A549 (cell line): ENCODE measurements around the gene ACSL3. TPM values are rescaled to one million over a fixed set of nuclear protein-coding genes. Genes with fewer than 3 reads are reported as not detected.

ENCODE experiments used
- ATAC-seq, 2 experiments: fragments of 200-7000 bp in 1 of 2; fragments of >200 bp in 1 of 2; cut with Nextera tagmentation in 1 of 2; cut with Tn5 transposase in 1 of 2; 3 replicates each; pipeline versions ENCODE4 v1.8.0 to v1.9.1; 2018 to 2020; ENCODE audit warnings: mild to moderate bottlenecking in 1 of 2, moderate library complexity in 1 of 2
- CTCF ChIA-PET: fragments of 300-600 bp; sonication (Branson Sonifier 250); formaldehyde crosslinking; extraction: SDS; loops from one replicate; lab custom pipeline; 2021; ENCODE audit warnings: antibody characterized with exemption, inconsistent platforms; lab: Yijun Ruan, JAX
- POLR2A ChIA-PET: fragments of 350-600 bp; formaldehyde crosslinking; extraction: SDS; loops from one replicate; lab custom pipeline; 2021; ENCODE audit warnings: antibody characterized with exemption, inconsistent platforms; lab: Yijun Ruan, JAX
- DNase-seq, 2 experiments: peaks; one replicate each; pipeline versions ENCODE4 v3.0.0 to v3.0.0-alpha.2; 2011 to 2016; ENCODE audit warnings: low read depth in 1 of 2, low spot score in 1 of 2
- FAIRE-seq: peaks from 2 replicates; lab custom pipeline; 2011; peaks lifted over from hg19 to GRCh38; lab: Jason Lieb, UNC
- H3K27ac ChIP-seq, 2 experiments: fragments of >200 bp; sonication (Bioruptor Twin); formaldehyde crosslinking; 3 replicates each; pipeline ENCODE4 v1.5.1; 2016 to 2017
- H3K4me1 ChIP-seq: fragments of >200 bp; sonication (Bioruptor Twin); formaldehyde crosslinking; 3 replicates; pipeline ENCODE4 v1.6.1; 2016
- H3K4me2 ChIP-seq: fragments of >200 bp; sonication (Bioruptor Twin); formaldehyde crosslinking; 3 replicates; pipeline ENCODE4 v1.6.1; 2016
- H3K4me3 ChIP-seq: fragments of >200 bp; sonication (Bioruptor Twin); formaldehyde crosslinking; 3 replicates; pipeline ENCODE4 v1.5.1; 2016
- H3K9me3 ChIP-seq: fragments of >200 bp; sonication (Bioruptor Twin); formaldehyde crosslinking; 3 replicates; pipeline ENCODE4 v1.6.1; 2016
- BCL3 ChIP-seq: fragments of >200 bp; sonication (Bioruptor Twin); formaldehyde crosslinking; IDR thresholded peaks from 3 replicates; pipeline ENCODE4 v1.6.1; 2016
- BHLHE40 ChIP-seq: IDR thresholded peaks from 2 replicates; pipeline ENCODE4 v1.6.1; 2012; ENCODE audit warnings: low read depth, low read length, inconsistent platforms
- EP300 ChIP-seq, 2 experiments: fragments of >200 bp; sonication (Bioruptor Twin); formaldehyde crosslinking; IDR thresholded peaks; 2 replicates in 1 of 2; 3 replicates in 1 of 2; pipeline ENCODE4 v1.6.1; 2016 to 2017
- HOXB13 ChIP-seq: fragments of 250-450 bp; sonication (Bioruptor Pico); IDR thresholded peaks from 2 replicates; pipeline ENCODE4 v1.5.0; 2020; ENCODE audit warnings: low read depth, mild to moderate bottlenecking, moderate library complexity
- HOXB5 ChIP-seq: fragments of 250-450 bp; sonication (Bioruptor Pico); IDR thresholded peaks from 2 replicates; pipeline ENCODE4 v1.5.0; 2020; ENCODE audit warnings: mild to moderate bottlenecking, moderate library complexity
- KDM1A ChIP-seq: fragments of 200-600 bp; sonication (generic); IDR thresholded peaks from 2 replicates; pipeline ENCODE4 v1.6.1; 2016; ENCODE audit warnings: low read depth, mild to moderate bottlenecking
- NFE2L2 ChIP-seq: fragments of 150-350 bp; conservative IDR thresholded peaks from 2 replicates; pipeline ENCODE4 v1.6.1; 2014; ENCODE audit warnings: low read length
- NR3C1 ChIP-seq: fragments of >200 bp; sonication (Bioruptor Twin); formaldehyde crosslinking; IDR thresholded peaks from 3 replicates; pipeline ENCODE4 v1.6.1; 2017
- PBX3 ChIP-seq: IDR thresholded peaks from 2 replicates; pipeline ENCODE4 v1.6.1; 2012
- PHF8 ChIP-seq: fragments of 200-600 bp; sonication (generic); IDR thresholded peaks from 2 replicates; pipeline ENCODE4 v1.6.1; 2016; ENCODE audit warnings: low read depth, mild to moderate bottlenecking, antibody characterized with exemption, moderate library complexity, borderline replicate concordance
- POLR2A ChIP-seq: IDR thresholded peaks from 2 replicates; pipeline ENCODE4 v1.6.1; 2012; ENCODE audit warnings: mild to moderate bottlenecking, low read length
- POLR2AphosphoS2 ChIP-seq: conservative IDR thresholded peaks from 2 replicates; pipeline ENCODE4 v1.6.1; 2012; ENCODE audit warnings: low read length, improper control_type of control experiment, inconsistent platforms
- TFCP2L1 ChIP-seq: fragments of 250-450 bp; sonication (Bioruptor Pico); IDR thresholded peaks from 2 replicates; pipeline ENCODE4 v1.5.0; 2021; ENCODE audit warnings: mild to moderate bottlenecking
- ZFP36 ChIP-seq: fragments of 450-650 bp; IDR thresholded peaks from 2 replicates; pipeline ENCODE4 v1.6.1; 2014; ENCODE audit warnings: borderline replicate concordance; ENCODE audit not compliant: partially characterized antibody
- ZSCAN20 ChIP-seq: fragments of 250-450 bp; sonication (Bioruptor Pico); IDR thresholded peaks from 2 replicates; pipeline ENCODE4 v1.8.0; 2022; ENCODE audit warnings: mild to moderate bottlenecking, moderate library complexity
- WGBS: methylation state at CpG from one replicate; pipeline ENCODE4 v1.1.6; 2017; ENCODE audit errors: missing lambda C conversion rate; 5-methylcytosine and 5-hydroxymethylcytosine counted together
- polyA plus RNA-seq, 4 experiments: library from polyadenylated mRNA; depleted of rRNA in 3 of 4; stranded (reverse); fragments of >200 nt; fragmentation: RNase III in 1 of 4; extraction: RNeasy Plus Mini Kit Qiagen cat#74134 plus additional on column Dnase treatment in 1 of 4; gene quantifications; 2 replicates in 3 of 4; 3 replicates in 1 of 4; pipeline ENCODE4 v1.2.3, GENCODE V29; 2011 to 2017
- TF ChIP-seq, protein P1 (sequence below): fragments of 450-650 bp; IDR thresholded peaks from 2 replicates; pipeline ENCODE4 v1.6.1; 2014; ENCODE audit warnings: antibody characterized with exemption
- TF ChIP-seq, protein P2 (sequence below): IDR thresholded peaks from 2 replicates; pipeline ENCODE4 v1.6.1; 2012; ENCODE audit warnings: low read depth, borderline replicate concordance
- TF ChIP-seq, protein P3 (sequence below): fragments of 200-600 bp; sonication (generic); IDR thresholded peaks from 2 replicates; pipeline ENCODE4 v1.6.1; 2016; ENCODE audit warnings: antibody characterized with exemption, mild to moderate bottlenecking, moderate library complexity
- TF ChIP-seq, protein P4 (sequence below): fragments of 250-450 bp; sonication (Bioruptor Pico); IDR thresholded peaks from 2 replicates; pipeline ENCODE4 v1.5.0; 2021; ENCODE audit warnings: mild to moderate bottlenecking, moderate library complexity, borderline replicate concordance

The ACSL3 gene
- polyA plus RNA-seq, 2 of the 4 experiments (the other 2 are of a cell fraction), result 142 to 160 TPM

DNA sequence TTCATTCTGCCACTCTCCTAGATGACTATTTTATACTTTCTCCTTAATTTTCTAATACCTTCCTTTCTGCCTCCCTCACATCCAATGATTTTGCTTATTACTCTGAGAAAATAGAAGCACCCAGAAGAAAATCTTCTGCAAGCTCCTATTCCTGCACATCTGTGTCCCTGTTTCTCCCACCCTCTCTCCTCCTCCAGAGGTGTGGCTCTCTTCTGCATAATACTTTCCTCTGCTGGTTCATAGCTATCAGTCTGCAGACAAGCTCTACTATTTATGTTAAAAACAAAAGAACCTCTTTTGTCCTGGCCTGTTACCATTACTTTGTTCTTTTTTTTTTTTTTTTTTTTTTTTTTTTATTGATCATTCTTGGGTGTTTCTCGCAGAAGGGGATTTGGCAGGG lies 34.3 kb downstream of the ACSL3 start:
- no peak for TF ChIP-seq BCL3
- no peak for TF ChIP-seq PBX3
- no peak for TF ChIP-seq ZSCAN20 (CRISPR knock-in tag)
- no peak for TF ChIP-seq POLR2A
- TF ChIP-seq ZFP36, result no peak
- TF ChIP-seq EP300 (IDR thresholded peaks at IDR 0.05), result no peak
- TF ChIP-seq HOXB13 (CRISPR knock-in tag), result no peak
- TF ChIP-seq, protein P1, sequence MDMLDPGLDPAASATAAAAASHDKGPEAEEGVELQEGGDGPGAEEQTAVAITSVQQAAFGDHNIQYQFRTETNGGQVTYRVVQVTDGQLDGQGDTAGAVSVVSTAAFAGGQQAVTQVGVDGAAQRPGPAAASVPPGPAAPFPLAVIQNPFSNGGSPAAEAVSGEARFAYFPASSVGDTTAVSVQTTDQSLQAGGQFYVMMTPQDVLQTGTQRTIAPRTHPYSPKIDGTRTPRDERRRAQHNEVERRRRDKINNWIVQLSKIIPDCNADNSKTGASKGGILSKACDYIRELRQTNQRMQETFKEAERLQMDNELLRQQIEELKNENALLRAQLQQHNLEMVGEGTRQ, result no peak
- TF ChIP-seq HOXB5 (CRISPR knock-in tag), result no peak
- no peak for TF ChIP-seq PHF8
- TF ChIP-seq, protein P2, sequence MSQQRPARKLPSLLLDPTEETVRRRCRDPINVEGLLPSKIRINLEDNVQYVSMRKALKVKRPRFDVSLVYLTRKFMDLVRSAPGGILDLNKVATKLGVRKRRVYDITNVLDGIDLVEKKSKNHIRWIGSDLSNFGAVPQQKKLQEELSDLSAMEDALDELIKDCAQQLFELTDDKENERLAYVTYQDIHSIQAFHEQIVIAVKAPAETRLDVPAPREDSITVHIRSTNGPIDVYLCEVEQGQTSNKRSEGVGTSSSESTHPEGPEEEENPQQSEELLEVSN, result no peak
- TF ChIP-seq NR3C1, result no peak
- no peak for TF ChIP-seq TFCP2L1 (CRISPR knock-in tag)
- TF ChIP-seq KDM1A, result no peak
- no peak for TF ChIP-seq BHLHE40
- TF ChIP-seq, protein P3, sequence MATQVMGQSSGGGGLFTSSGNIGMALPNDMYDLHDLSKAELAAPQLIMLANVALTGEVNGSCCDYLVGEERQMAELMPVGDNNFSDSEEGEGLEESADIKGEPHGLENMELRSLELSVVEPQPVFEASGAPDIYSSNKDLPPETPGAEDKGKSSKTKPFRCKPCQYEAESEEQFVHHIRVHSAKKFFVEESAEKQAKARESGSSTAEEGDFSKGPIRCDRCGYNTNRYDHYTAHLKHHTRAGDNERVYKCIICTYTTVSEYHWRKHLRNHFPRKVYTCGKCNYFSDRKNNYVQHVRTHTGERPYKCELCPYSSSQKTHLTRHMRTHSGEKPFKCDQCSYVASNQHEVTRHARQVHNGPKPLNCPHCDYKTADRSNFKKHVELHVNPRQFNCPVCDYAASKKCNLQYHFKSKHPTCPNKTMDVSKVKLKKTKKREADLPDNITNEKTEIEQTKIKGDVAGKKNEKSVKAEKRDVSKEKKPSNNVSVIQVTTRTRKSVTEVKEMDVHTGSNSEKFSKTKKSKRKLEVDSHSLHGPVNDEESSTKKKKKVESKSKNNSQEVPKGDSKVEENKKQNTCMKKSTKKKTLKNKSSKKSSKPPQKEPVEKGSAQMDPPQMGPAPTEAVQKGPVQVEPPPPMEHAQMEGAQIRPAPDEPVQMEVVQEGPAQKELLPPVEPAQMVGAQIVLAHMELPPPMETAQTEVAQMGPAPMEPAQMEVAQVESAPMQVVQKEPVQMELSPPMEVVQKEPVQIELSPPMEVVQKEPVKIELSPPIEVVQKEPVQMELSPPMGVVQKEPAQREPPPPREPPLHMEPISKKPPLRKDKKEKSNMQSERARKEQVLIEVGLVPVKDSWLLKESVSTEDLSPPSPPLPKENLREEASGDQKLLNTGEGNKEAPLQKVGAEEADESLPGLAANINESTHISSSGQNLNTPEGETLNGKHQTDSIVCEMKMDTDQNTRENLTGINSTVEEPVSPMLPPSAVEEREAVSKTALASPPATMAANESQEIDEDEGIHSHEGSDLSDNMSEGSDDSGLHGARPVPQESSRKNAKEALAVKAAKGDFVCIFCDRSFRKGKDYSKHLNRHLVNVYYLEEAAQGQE, result no peak
- no peak for TF ChIP-seq POLR2AphosphoS2
- TF ChIP-seq, protein P4, sequence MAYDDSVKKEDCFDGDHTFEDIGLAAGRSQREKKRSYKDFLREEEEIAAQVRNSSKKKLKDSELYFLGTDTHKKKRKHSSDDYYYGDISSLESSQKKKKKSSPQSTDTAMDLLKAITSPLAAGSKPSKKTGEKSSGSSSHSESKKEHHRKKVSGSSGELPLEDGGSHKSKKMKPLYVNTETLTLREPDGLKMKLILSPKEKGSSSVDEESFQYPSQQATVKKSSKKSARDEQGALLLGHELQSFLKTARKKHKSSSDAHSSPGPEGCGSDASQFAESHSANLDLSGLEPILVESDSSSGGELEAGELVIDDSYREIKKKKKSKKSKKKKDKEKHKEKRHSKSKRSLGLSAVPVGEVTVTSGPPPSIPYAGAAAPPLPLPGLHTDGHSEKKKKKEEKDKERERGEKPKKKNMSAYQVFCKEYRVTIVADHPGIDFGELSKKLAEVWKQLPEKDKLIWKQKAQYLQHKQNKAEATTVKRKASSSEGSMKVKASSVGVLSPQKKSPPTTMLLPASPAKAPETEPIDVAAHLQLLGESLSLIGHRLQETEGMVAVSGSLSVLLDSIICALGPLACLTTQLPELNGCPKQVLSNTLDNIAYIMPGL, result no peak
- no peak for TF ChIP-seq NFE2L2
- peak overlapping the region in 1 of 2 experiments; percentile 23; a peak in 1 of 6 replicates for H3K27ac ChIP-seq
- WGBS, result no CpG with 5 or more reads among the region's 1 CpG
- peak overlapping the region; percentile 40; the same call in 2 of the 3 replicates for H3K4me2 ChIP-seq
- DNase-seq (no peak), FAIRE-seq (no peak), ATAC-seq (peak in 1 of 2 experiments; percentile 30; a peak in 1 of 6 replicates)
- H3K9me3 ChIP-seq, result no peaks in the 10 kb centered on the region
- H3K4me1 ChIP-seq, result peaks cover 74% of the 10 kb centered on the region
- no peak overlapping the region for H3K4me3 ChIP-seq
- POLR2A ChIA-PET, result no interaction called here
- CTCF ChIA-PET, result interaction anchor here (0.7 to 1.4 kb wide), 2 partner anchors 8 to 10 kb away, joined by 3 to 4 read pairs; no protein-coding TSS in a partner anchor
